H1 (cell line): ENCODE results near the gene ATP6V1G3. TPM values are rescaled to one million over a fixed set of nuclear protein-coding genes. Genes with fewer than 3 reads are reported as not detected.

ENCODE experiments used
- BACH1 ChIP-seq: IDR thresholded peaks from 2 replicates; pipeline ENCODE4 v1.6.1; 2012; ENCODE audit warnings: low read length, improper control_type of control experiment
- EGR1 ChIP-seq: IDR thresholded peaks from 2 replicates; pipeline ENCODE4 v1.6.1; 2011; ENCODE audit warnings: low read depth, low read length, borderline replicate concordance
- HDAC2 ChIP-seq, 2 experiments: fragments of 300-600 bp in 1 of 2; sonication (generic) in 1 of 2; IDR thresholded peaks; 2 replicates each; pipeline ENCODE4 v1.6.1; 2011 to 2012; ENCODE audit warnings: low read depth in 2 of 2, low read length in 2 of 2, mild to moderate bottlenecking in 2 of 2, moderate library complexity in 2 of 2, borderline replicate concordance in 1 of 2, inconsistent platforms in 1 of 2
- PHF8 ChIP-seq: fragments of 200-600 bp; sonication (generic); conservative IDR thresholded peaks from 2 replicates; pipeline ENCODE4 v1.7.1; 2012; ENCODE audit warnings: low read depth, mild to moderate bottlenecking, inconsistent platforms, low read length, moderate library complexity
- POLR2A ChIP-seq, 2 experiments: IDR thresholded peaks; 1 replicate in 1 of 2; 2 replicates in 1 of 2; pipeline ENCODE4 v1.6.1; 2011; ENCODE audit warnings: low read depth in 2 of 2, low read length in 2 of 2, mild to moderate bottlenecking in 2 of 2; ENCODE audit errors: control extremely low read depth in 1 of 2
- YY1 ChIP-seq: IDR thresholded peaks from 2 replicates; pipeline ENCODE4 v1.6.1; 2011; ENCODE audit warnings: low read depth, mild to moderate bottlenecking, low read length
- polyA plus RNA-seq, 7 experiments: library from polyadenylated mRNA; depleted of rRNA in 3 of 7; stranded (reverse) in 5 of 7; unstranded in 2 of 7; fragments of >200 nt in 5 of 7; fragments of 200-250 nt in 2 of 7; gene quantifications; 1 replicate in 5 of 7; 2 replicates in 1 of 7; 4 replicates in 1 of 7; pipeline versions ENCODE4 v1.2.1 to v1.2.3, GENCODE V29; 2011 to 2013; ENCODE audit warnings: missing spikeins in 2 of 7, mixed read lengths in 2 of 7
- total RNA-seq: library from RNA; stranded (reverse); fragmentation: NEBNext Ultra II Directional; extraction: Animal tissue kit (Norgen Biotek cat#: 25700); gene quantifications from 2 replicates; pipeline ENCODE4 v1.2.1, GENCODE V29; 2021

The ATP6V1G3 gene
- total and polyA plus RNA-seq, 2 of the 8 experiments (the other 6 are each of a cell fraction or from before 2014, with no cell fraction given), result not detected

- TF ChIP-seq YY1 (no peak), EGR1 (no peak), PHF8 (no peak), BACH1 (no peak), HDAC2 (IDR thresholded peaks at IDR 0.05; ENCODE audit: borderline replicate concordance in 1 of 2, low read depth in 2 of 2, low read length in 2 of 2) (no peak), POLR2A (IDR thresholded peaks at IDR 0.05; ENCODE audit: control extremely low read depth in 1 of 2, low read depth in 2 of 2, low read length in 2 of 2) (no peak)
Observed at GRCh38 chr1:198558402-198558801, 17.9 kb upstream of the ATP6V1G3 start (continued).
